SK-N-SH (cell line): ENCODE measurements around the gene MUC5AC. TPM values are rescaled to one million over a fixed set of nuclear protein-coding genes. Genes with fewer than 3 reads are reported as not detected.

ENCODE experiments used
- CTCF ChIA-PET: fragments of 300-600, 350-600 bp; formaldehyde crosslinking; extraction: SDS; loops from one replicate; lab custom pipeline; 2021; lab: Yijun Ruan, JAX
- POLR2A ChIA-PET: fragments of 350-600 bp; sonication (Branson Sonifier 250); formaldehyde crosslinking; extraction: SDS; loops from one replicate; lab custom pipeline; 2020; ENCODE audit warnings: antibody characterized with exemption, inconsistent platforms; lab: Yijun Ruan, JAX
- DNase-seq: peaks from one replicate; pipeline ENCODE4 v3.0.0; 2012
- H2AFZ ChIP-seq: fragments of 200-600 bp; sonication (generic); 2 replicates; pipeline ENCODE4 v1.8.1; 2016; ENCODE audit warnings: antibody characterized with exemption, mild to moderate bottlenecking, low read depth
- H3F3A ChIP-seq: fragments of 200-600 bp; sonication (generic); replicated peaks from 2 replicates; pipeline ENCODE3; 2016; ENCODE audit warnings: antibody characterized with exemption, mild to moderate bottlenecking; ENCODE audit not compliant: insufficient read depth
- H3K27ac ChIP-seq, 2 experiments: fragments of 200-500 bp in 1 of 2; fragments of 200-600 bp in 1 of 2; sonication (Bioruptor generic) in 1 of 2; sonication (generic), shearing (Covaris generic) in 1 of 2; 2 replicates each; pipeline versions ENCODE4 v1.5.1 to v1.6.1; 2014 to 2016; ENCODE audit warnings: low read depth in 2 of 2, inconsistent platforms in 1 of 2, low read length in 1 of 2, mild to moderate bottlenecking in 1 of 2, mixed read lengths in 1 of 2
- H3K27me3 ChIP-seq: fragments of 200-600 bp; sonication (generic), shearing (Covaris generic); 2 replicates; pipeline ENCODE4 v1.6.1; 2016; ENCODE audit warnings: mixed run types; ENCODE audit not compliant: insufficient read depth
- H3K36me3 ChIP-seq, 2 experiments: fragments of 200-500 bp in 1 of 2; fragments of 200-600 bp in 1 of 2; sonication (Bioruptor generic) in 1 of 2; sonication (generic) in 1 of 2; replicated peaks in 1 of 2; 2 replicates each; pipeline versions ENCODE3 to v1.5.1; 2014 to 2016; ENCODE audit warnings: low read length in 1 of 2, mild to moderate bottlenecking in 1 of 2; ENCODE audit not compliant: insufficient read depth in 2 of 2, control insufficient read depth in 1 of 2
- H3K4me1 ChIP-seq, 2 experiments: fragments of 200-500 bp in 1 of 2; fragments of 200-600 bp in 1 of 2; sonication (Bioruptor generic) in 1 of 2; sonication (generic), shearing (Covaris generic) in 1 of 2; 2 replicates each; pipeline versions ENCODE4 v1.5.1 to v1.6.1; 2014 to 2016; ENCODE audit warnings: low read depth in 1 of 2, low read length in 1 of 2, mixed run types in 1 of 2; ENCODE audit not compliant: insufficient read depth in 2 of 2, control insufficient read depth in 1 of 2
- H3K4me2 ChIP-seq: fragments of 200-600 bp; sonication (generic), shearing (Covaris generic); 2 replicates; pipeline ENCODE4 v1.6.1; 2017; ENCODE audit warnings: mixed run types
- H3K4me3 ChIP-seq, 2 experiments: fragments of 200-500 bp in 1 of 2; fragments of 200-600 bp in 1 of 2; sonication (Bioruptor generic) in 1 of 2; sonication (generic), shearing (Covaris generic) in 1 of 2; 2 replicates each; pipeline versions ENCODE4 v1.5.1 to v1.8.1; 2014 to 2016; ENCODE audit warnings: low read depth in 2 of 2, inconsistent platforms in 1 of 2, low read length in 1 of 2, mild to moderate bottlenecking in 1 of 2, mixed read lengths in 1 of 2, moderate library complexity in 1 of 2
- H3K79me2 ChIP-seq: fragments of 200-600 bp; sonication (generic); 2 replicates; pipeline ENCODE4 v1.8.1; 2017; ENCODE audit warnings: mild to moderate bottlenecking; ENCODE audit not compliant: insufficient read depth
- H3K9ac ChIP-seq: fragments of 200-600 bp; sonication (generic); 2 replicates; pipeline ENCODE4 v1.6.1; 2017; ENCODE audit warnings: mixed run types
- H3K9me2 ChIP-seq: fragments of 200-600 bp; sonication (generic); 2 replicates; pipeline ENCODE4 v1.6.1; 2017; ENCODE audit warnings: mixed run types
- H3K9me3 ChIP-seq: fragments of 200-600 bp; sonication (generic); 2 replicates; pipeline ENCODE4 v1.6.1; 2017; ENCODE audit warnings: mixed run types, mild to moderate bottlenecking, moderate library complexity
- H4K20me1 ChIP-seq: fragments of 200-600 bp; sonication (generic); 2 replicates; pipeline ENCODE4 v1.6.1; 2017; ENCODE audit warnings: mild to moderate bottlenecking, mixed run types; ENCODE audit not compliant: insufficient read depth
- EZH2phosphoT487 ChIP-seq: fragments of 200-600 bp; sonication (generic); IDR thresholded peaks from 2 replicates; pipeline ENCODE4 v1.6.1; 2017; ENCODE audit warnings: low read depth, mixed run types, mild to moderate bottlenecking, antibody characterized with exemption, moderate library complexity, borderline replicate concordance
- GABPA ChIP-seq: IDR thresholded peaks from 2 replicates; pipeline ENCODE4 v1.4.0; 2012; ENCODE audit warnings: low read depth, mild to moderate bottlenecking
- IRF3 ChIP-seq: fragments of 150-350 bp; IDR thresholded peaks from 2 replicates; pipeline ENCODE4 v1.6.1; 2016; ENCODE audit warnings: mild to moderate bottlenecking, low read depth, low read length
- NRF1 ChIP-seq: IDR thresholded peaks from 2 replicates; pipeline ENCODE4 v1.6.1; 2012; ENCODE audit warnings: low read depth, mild to moderate bottlenecking, low read length
- REST ChIP-seq: IDR thresholded peaks from 2 replicates; pipeline ENCODE4 v1.6.1; 2012; ENCODE audit warnings: mild to moderate bottlenecking, low read depth, low read length, moderate library complexity
- RFX5 ChIP-seq: IDR thresholded peaks from 2 replicates; pipeline ENCODE4 v1.6.1; 2012; ENCODE audit warnings: mild to moderate bottlenecking, improper control_type of control experiment, low read length
- WGBS: methylation state at CpG from one replicate; pipeline ENCODE4 v1.1.6; 2017; ENCODE audit warnings: low lambda C conversion rate; 5-methylcytosine and 5-hydroxymethylcytosine counted together
- polyA plus RNA-seq, 3 experiments: library from polyadenylated mRNA; depleted of rRNA; stranded (reverse); fragments of >200 nt; gene quantifications; 2 replicates each; pipeline ENCODE4 v1.2.3, GENCODE V29; 2012
- TF ChIP-seq, protein P1 (sequence below): IDR thresholded peaks from 2 replicates; pipeline ENCODE4; 2012
- TF ChIP-seq, protein P2 (sequence below): IDR thresholded peaks from 2 replicates; pipeline ENCODE4 v1.4.0; 2012; ENCODE audit warnings: low read depth

MUC5AC gene
- polyA plus RNA-seq, 1 of the 3 experiments (the other 2 are of a cell fraction), result not detected

DNA sequence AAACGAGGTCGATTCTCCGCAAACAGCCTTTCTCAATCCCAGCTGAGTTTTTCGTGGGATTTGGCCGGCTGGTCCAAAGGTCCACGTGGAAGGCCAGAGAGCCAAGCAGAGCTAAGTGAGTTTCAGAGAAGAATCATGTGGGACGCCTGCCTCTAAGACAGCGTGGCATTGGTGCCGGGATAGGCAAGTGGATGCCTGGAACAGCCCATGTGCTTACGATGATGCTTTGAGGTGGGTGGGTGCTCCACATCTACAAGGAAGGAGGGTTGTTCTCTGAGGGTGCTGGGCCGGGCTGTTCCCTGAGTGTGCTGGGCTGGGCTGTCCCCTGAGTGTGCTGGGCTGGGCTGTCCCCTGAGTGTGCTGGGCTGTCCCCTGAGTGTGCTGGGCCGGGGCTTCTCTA lies 41.6 kb upstream of the MUC5AC start:
- POLR2A ChIA-PET, result no interaction called here

More for the DNA sequence above, 41.6 kb upstream of the MUC5AC start:
- Histone ChIP-seq H3K79me2 (no peaks in the 10 kb centered on the region), H3K4me3 (no peak overlapping the region), H2AFZ (no peak overlapping the region), H3F3A (no peaks in the 10 kb centered on the region), H3K4me2 (no peak overlapping the region), H4K20me1 (no peaks in the 10 kb centered on the region), H3K27ac (no peak overlapping the region), H3K36me3 (no peaks in the 10 kb centered on the region), H3K4me1 (no peaks in the 10 kb centered on the region), H3K27me3 (no peaks in the 10 kb centered on the region), H3K9me2 (no peaks in the 10 kb centered on the region), H3K9ac (no peak overlapping the region), H3K9me3 (no peaks in the 10 kb centered on the region)
- DNase-seq, result no peak
- TF ChIP-seq GABPA, result no peak
- TF ChIP-seq IRF3, result no peak
- TF ChIP-seq RFX5, result no peak
- TF ChIP-seq, protein P1, sequence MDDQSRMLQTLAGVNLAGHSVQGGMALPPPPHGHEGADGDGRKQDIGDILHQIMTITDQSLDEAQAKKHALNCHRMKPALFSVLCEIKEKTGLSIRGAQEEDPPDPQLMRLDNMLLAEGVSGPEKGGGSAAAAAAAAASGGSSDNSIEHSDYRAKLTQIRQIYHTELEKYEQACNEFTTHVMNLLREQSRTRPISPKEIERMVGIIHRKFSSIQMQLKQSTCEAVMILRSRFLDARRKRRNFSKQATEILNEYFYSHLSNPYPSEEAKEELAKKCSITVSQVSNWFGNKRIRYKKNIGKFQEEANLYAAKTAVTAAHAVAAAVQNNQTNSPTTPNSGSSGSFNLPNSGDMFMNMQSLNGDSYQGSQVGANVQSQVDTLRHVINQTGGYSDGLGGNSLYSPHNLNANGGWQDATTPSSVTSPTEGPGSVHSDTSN, result no peak
- TF ChIP-seq EZH2phosphoT487, result no peak
- TF ChIP-seq NRF1, result no peak
- TF ChIP-seq, protein P2, sequence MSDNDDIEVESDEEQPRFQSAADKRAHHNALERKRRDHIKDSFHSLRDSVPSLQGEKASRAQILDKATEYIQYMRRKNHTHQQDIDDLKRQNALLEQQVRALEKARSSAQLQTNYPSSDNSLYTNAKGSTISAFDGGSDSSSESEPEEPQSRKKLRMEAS, result no peak
- no peak for TF ChIP-seq REST
- CTCF ChIA-PET, result interaction anchor here (0.6 to 0.9 kb wide), 2 partner anchors 84 to 1022 kb away, joined by 3 read pairs; no protein-coding TSS in a partner anchor
- WGBS, result 61% methylated on average over 12 of the region's 12 CpGs
